Measurements from ENCODE around the gene WDR72. TPM values are rescaled to one million over a fixed set of nuclear protein-coding genes. Genes with fewer than 3 reads are reported as not detected.
"Not testable (repeated sequence)": the region's sequence is repeated elsewhere in the genome, so short reads cannot be mapped to it uniquely, and the experiment has no call there.

WDR72 gene
- total RNA-seq, 2 donors from 2014 or later, result not detected

DNA sequence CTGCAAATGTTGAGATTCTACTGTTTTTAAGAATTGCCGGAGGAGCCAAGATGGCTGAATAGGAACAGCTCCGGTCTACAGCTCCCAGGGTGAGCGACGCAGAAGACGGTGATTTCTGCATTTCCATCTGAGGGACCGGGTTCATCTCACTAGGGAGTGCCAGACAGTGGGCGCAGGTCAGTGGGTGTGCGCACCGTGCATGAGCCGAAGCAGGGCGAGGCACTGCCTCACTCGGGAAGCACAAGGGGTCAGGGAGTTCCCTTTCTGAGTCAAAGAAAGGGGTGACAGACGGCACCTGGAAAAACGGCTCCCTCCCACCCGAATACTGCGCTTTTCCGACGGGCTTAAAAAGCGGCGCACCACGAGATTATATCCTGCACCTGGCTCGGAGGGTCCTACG lies 75.3 kb downstream of the WDR72 start:
- not testable (repeated sequence) for H3K4me1 Mint-ChIP-seq (ENCODE audit: low read depth); H3K9me3 Mint-ChIP-seq; ATAC-seq (replicated peaks in 1 of 2); H3K4me3 Mint-ChIP-seq; H3K36me3 Mint-ChIP-seq (ENCODE audit: insufficient read depth in 2 of 2); H3K27ac Mint-ChIP-seq; DNase-seq; H3K27me3 Mint-ChIP-seq (ENCODE audit: low read depth)

DNA sequence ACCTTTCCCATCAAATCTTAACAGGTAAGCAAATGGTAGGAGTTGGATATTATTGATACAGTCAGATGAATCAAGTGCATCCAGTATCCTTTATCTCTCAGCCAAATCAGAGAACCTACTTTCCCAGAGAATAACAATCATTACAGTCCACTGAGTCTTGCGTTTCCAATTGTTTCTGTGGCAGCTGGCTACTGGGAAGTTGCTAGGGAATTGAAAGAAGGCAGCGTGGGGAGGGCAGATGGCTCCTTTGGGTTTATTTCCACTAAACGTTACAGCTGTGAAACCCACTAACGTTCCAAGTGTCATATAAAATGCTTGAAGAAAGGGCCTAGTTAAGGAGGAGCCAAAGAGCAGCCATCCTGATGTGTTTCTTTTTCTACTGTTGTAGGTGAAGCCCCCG lies 78.4 kb downstream of the WDR72 start:
- H3K9me3 Mint-ChIP-seq, result peaks cover 2% of the 10 kb centered on the region in 2 donors
- DNase-seq, result no peak
- no peaks in the 10 kb centered on the region for H3K27me3 Mint-ChIP-seq (ENCODE audit: low read depth)
- ATAC-seq (replicated peaks in 1 of 2), result no peak
- H3K4me1 Mint-ChIP-seq (ENCODE audit: low read depth), result no peaks in the 10 kb centered on the region
- H3K36me3 Mint-ChIP-seq (ENCODE audit: insufficient read depth in 2 of 2), result no peaks in the 10 kb centered on the region
- H3K27ac Mint-ChIP-seq, result no peak overlapping the region
- H3K4me3 Mint-ChIP-seq, result no peak overlapping the region

DNA sequence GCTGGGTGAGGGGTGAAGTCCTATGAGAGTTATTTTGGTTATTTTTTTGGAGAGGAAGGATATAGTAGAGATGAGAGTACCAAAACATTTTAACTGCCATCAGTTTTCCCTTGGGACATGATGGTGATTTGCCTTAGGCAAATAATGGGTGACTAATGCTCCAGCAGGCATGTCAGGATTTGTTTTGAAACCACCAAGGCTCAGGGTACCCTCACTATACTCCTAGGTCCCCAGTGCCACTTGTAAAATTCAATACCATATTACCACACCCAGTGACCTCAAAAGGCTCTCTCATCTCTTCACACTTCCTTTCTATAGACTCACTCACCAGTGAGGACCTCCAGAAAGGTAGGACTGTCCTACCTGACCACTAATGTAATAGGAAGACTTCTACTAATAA lies 83.6 kb downstream of the WDR72 start:
- DNase-seq (no peak), ATAC-seq (replicated peaks in 1 of 2) (no peak)
- Mint-ChIP-seq H3K27ac (no peak overlapping the region), H3K27me3 (ENCODE audit: low read depth) (no peaks in the 10 kb centered on the region), H3K36me3 (ENCODE audit: insufficient read depth in 2 of 2) (no peaks in the 10 kb centered on the region), H3K4me3 (no peak overlapping the region), H3K4me1 (ENCODE audit: low read depth) (no peaks in the 10 kb centered on the region), H3K9me3 (peaks cover 2% of the 10 kb centered on the region in 2 donors)

DNA sequence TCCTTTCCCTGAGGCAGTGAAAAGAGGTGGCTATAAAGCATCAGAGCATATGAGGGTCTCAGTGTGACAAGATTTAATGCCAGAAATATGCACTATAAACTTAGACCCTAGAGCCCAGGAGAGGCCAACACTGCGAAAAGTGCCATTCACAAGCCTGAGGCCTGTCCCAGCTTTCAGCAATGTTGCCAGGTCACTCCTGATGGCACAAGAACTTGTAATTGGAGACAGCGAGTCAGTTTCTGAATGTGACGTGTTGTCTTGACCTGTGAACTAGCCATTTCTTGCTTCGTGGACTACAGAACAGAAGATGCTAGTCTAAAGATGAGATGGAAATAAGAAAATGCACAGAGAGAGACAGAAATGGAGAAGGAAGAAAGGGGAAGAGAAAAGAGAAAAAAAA lies 87.9 kb downstream of the WDR72 start:
- DNase-seq (no peak), ATAC-seq (replicated peaks in 1 of 2) (no peak)
- H3K36me3 Mint-ChIP-seq (ENCODE audit: insufficient read depth in 2 of 2), result no peaks in the 10 kb centered on the region
- no peak overlapping the region for H3K4me3 Mint-ChIP-seq
- H3K9me3 Mint-ChIP-seq, result no peaks in the 10 kb centered on the region
- H3K27me3 Mint-ChIP-seq (ENCODE audit: low read depth), result no peaks in the 10 kb centered on the region
- H3K27ac Mint-ChIP-seq, result no peak overlapping the region
- no peaks in the 10 kb centered on the region for H3K4me1 Mint-ChIP-seq (ENCODE audit: low read depth)

DNA sequence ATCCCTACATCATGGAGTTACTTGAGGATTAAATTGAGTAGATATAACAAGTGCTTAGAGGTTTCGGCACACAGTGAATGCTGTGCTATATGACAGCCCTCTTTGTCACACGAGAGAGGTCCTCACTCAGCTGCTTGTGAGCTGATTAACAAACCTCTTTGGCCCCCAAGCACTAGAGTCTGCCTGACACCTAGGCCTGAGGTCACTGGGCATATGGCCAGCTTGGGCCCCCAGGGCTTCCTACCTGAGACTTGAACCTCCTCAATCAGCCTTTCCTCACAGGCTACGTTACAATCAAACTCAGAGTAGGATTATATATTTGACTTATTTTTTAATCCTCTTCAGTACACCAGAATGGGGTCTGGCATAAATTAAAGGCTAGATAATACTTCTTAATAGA lies 88.8 kb downstream of the WDR72 start:
- H3K4me3 Mint-ChIP-seq, result no peak overlapping the region
- H3K4me1 Mint-ChIP-seq (ENCODE audit: low read depth), result no peaks in the 10 kb centered on the region
- H3K9me3 Mint-ChIP-seq, result no peaks in the 10 kb centered on the region
- DNase-seq, result no peak
- no peaks in the 10 kb centered on the region for H3K36me3 Mint-ChIP-seq (ENCODE audit: insufficient read depth in 2 of 2)
- no peak overlapping the region for H3K27ac Mint-ChIP-seq
- no peak for ATAC-seq (replicated peaks in 1 of 2)
- H3K27me3 Mint-ChIP-seq (ENCODE audit: low read depth), result no peaks in the 10 kb centered on the region

DNA sequence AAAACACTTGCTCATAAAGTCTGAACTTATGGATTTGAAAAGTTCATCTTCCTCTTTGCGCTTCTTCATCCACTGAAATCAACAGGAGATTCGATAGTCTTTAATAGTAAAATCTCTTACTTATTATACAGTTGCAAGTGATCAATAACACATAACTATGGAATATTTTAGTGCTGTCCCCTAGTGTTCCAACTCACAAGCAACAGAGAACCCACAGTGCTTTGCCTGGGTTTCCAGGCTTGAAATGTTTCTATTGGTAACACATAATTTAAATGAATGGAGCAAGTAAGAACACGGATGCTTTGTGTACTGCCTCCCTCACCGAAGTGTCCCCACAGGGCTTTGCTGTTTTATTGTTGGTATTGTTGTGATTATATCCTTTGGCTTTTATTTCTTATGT lies 93.5 kb downstream of the WDR72 start:
- Mint-ChIP-seq H3K4me1 (ENCODE audit: low read depth) (no peaks in the 10 kb centered on the region), H3K27ac (no peak overlapping the region), H3K9me3 (no peaks in the 10 kb centered on the region), H3K4me3 (no peak overlapping the region), H3K36me3 (ENCODE audit: insufficient read depth in 2 of 2) (no peaks in the 10 kb centered on the region), H3K27me3 (ENCODE audit: low read depth) (no peaks in the 10 kb centered on the region)
- no peak for DNase-seq
- ATAC-seq (replicated peaks in 1 of 2), result no peak

DNA sequence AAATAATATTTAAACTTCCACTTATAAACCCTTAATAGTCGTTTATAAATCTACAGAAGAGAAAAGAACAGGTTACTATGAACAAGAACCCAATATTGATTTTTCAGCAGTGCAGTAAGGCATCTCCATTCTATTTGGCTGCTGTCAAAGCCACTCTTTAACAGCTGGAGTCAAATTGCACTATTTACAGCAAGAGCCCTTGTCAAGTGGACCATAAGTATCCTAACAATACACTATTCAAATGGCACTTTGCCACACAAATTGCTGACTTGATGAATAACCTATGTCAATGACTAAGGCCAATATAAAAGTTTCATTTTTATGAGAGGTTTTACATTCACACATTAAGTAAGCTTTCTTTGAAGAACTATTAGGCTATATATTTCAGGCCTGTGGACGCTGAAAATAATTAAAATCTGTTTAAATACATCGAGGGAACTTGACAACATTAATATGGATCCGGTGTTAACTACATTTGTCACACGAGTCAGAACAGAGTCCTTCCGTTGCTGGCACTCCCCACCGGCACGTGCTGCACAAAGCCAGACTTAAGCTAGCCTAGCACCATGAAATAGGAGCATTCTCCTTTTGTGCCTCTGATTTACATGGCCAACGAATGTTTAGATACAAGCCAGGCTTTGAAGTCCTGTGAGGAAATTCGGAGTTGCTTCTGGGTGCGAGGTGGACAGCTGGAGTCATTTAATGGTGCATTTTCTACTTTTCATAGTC lies 100.5 kb downstream of the WDR72 start:
- DNase-seq (no peak), ATAC-seq (replicated peaks in 1 of 2) (no peak)
- Mint-ChIP-seq H3K4me1 (ENCODE audit: low read depth) (no peaks in the 10 kb centered on the region), H3K27me3 (ENCODE audit: low read depth) (no peaks in the 10 kb centered on the region), H3K9me3 (no peaks in the 10 kb centered on the region), H3K36me3 (ENCODE audit: insufficient read depth in 2 of 2) (no peaks in the 10 kb centered on the region), H3K4me3 (no peak overlapping the region), H3K27ac (no peak overlapping the region)

DNA sequence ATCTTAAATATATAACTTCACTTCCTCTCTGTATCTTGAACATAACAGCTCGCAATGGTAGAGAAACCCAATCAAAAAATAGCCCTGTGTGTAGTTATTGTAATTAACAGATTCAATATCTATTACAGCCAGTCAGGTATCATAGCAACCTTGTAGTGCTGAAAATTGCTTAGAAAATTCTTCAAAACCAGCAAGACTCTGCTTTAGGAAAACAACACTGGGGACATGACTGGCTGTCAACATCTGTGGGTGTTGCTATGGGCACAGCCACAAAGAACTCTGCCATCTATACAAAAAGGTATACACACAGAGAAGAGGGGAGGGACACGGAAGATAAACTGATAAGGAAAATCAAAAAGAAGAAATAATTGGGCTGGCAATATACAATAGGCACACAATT lies 101.2 kb downstream of the WDR72 start:
- no peaks in the 10 kb centered on the region for H3K27me3 Mint-ChIP-seq (ENCODE audit: low read depth)
- no peak overlapping the region for H3K27ac Mint-ChIP-seq
- no peak for DNase-seq
- H3K9me3 Mint-ChIP-seq, result no peaks in the 10 kb centered on the region
- no peaks in the 10 kb centered on the region for H3K36me3 Mint-ChIP-seq (ENCODE audit: insufficient read depth in 2 of 2)
- ATAC-seq (replicated peaks in 1 of 2), result no peak
- no peak overlapping the region for H3K4me3 Mint-ChIP-seq
- no peaks in the 10 kb centered on the region for H3K4me1 Mint-ChIP-seq (ENCODE audit: low read depth)

DNA sequence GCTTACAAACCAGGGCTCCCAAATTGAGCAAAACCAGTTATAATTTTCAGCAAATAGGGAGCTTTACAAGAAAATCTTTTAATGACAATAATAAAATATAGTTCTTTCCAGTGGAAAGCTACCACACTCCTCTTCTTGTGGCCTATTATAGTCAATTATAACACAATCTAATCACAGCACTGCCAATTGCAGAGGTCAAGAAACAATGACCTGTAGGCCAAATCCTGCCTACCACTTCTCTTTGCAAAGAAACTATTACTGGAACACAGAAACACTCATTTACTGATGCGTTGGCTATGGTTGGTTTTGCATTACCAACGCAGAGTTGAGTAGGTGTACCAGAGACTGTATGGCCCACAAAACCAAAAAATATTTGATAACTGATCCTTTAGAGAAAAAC lies 110.5 kb downstream of the WDR72 start:
- ATAC-seq (replicated peaks in 1 of 2), result no peak
- no peaks in the 10 kb centered on the region for H3K4me1 Mint-ChIP-seq (ENCODE audit: low read depth)
- DNase-seq, result no peak
- H3K27me3 Mint-ChIP-seq (ENCODE audit: low read depth), result no peaks in the 10 kb centered on the region
- no peak overlapping the region for H3K4me3 Mint-ChIP-seq
- H3K36me3 Mint-ChIP-seq (ENCODE audit: insufficient read depth in 2 of 2), result no peaks in the 10 kb centered on the region
- H3K27ac Mint-ChIP-seq, result no peak overlapping the region
- H3K9me3 Mint-ChIP-seq, result peaks cover 0 to 3% of the 10 kb centered on the region in 2 donors

DNA sequence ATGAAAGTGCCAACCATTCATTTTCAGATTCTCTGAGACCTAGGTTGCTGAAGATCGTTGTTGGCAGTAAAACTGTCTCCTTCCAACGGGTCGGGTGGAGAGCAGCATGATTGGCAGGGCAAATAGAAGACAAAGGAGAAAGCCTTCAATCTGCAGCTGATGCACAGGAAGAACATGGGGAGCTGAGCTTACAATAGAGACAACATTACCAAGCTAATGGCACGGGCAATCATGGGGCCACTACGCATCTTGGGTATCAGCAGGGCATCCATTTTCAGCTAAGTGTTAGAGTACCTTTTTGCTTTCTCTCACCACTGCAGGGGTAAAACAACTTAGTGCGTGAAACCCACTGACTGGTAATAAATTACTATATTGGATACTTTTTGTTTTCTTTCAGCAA lies 114.8 kb downstream of the WDR72 start:
- peaks cover under 1 to 4% of the 10 kb centered on the region in 2 donors for H3K9me3 Mint-ChIP-seq
- H3K27me3 Mint-ChIP-seq (ENCODE audit: low read depth), result no peaks in the 10 kb centered on the region
- no peaks in the 10 kb centered on the region for H3K4me1 Mint-ChIP-seq (ENCODE audit: low read depth)

DNA sequence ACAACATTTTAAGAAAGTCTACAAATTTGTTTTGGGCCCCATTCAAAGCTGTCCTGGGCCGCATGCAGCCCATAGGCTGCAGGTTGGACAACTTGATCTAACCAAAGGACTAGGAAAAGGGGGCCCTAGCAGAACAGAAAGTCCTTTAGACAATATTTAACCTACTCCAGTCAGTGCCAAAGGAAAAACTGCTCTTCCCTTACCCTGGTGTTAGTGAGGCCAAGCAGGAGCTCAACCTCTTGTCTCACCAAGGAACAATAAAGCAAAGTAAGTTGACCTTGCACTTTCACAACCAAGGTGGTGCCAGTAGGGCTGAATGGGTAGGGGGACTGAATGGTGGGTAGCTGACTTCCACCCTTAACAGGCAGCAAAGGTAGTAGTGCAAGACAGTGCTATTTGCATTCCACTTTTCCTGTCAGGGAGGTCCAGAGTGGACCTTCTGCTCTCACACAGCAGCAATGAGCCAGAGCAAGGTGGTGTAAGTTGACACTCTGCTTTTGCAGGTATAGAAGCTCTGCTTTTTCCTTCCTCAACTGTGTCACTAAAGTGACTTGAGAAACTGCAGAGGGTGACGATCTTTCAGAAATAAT lies 124.9 kb downstream of the WDR72 start:
- H3K4me3 Mint-ChIP-seq, result no peak overlapping the region
- H3K36me3 Mint-ChIP-seq (ENCODE audit: insufficient read depth in 2 of 2), result peaks cover 0 to 3% of the 10 kb centered on the region in 2 donors
- H3K27me3 Mint-ChIP-seq (ENCODE audit: low read depth), result peaks cover 6% of the 10 kb centered on the region
- H3K4me1 Mint-ChIP-seq (ENCODE audit: low read depth), result no peaks in the 10 kb centered on the region
- H3K27ac Mint-ChIP-seq, result no peak overlapping the region
- no peak for DNase-seq
- H3K9me3 Mint-ChIP-seq, result peaks cover 5 to 8% of the 10 kb centered on the region in 2 donors
- no peak for ATAC-seq (replicated peaks in 1 of 2)

More for the DNA sequence above, 114.8 kb downstream of the WDR72 start:
- DNase-seq, result no peak
- Mint-ChIP-seq H3K4me3 (no peak overlapping the region), H3K27ac (no peak overlapping the region), H3K36me3 (ENCODE audit: insufficient read depth in 2 of 2) (no peaks in the 10 kb centered on the region)
- no peak for ATAC-seq (replicated peaks in 1 of 2)

DNA sequence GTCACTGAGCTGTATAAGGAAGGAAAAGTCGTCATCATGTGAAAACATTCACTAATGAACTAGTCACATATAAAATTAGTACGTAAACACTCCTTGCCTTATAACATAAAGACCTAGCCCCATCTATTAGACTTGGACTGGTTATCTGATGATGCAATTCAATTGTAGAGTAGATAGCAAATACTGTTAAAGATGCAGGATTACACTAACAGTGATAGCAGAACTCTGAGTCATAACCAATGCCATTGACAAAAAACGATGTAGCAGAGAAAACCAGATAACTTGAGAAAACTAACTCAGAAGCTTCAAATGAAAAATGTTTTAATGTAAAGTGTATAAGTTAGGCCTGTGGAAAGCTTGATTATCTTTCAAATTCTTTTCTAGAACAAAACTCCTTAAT lies 132.2 kb downstream of the WDR72 start:
- H3K9me3 Mint-ChIP-seq, result peaks cover 5 to 7% of the 10 kb centered on the region in 2 donors
- no peak overlapping the region for H3K27ac Mint-ChIP-seq
- no peak overlapping the region for H3K4me3 Mint-ChIP-seq
- peaks cover 0 to 3% of the 10 kb centered on the region in 2 donors for H3K36me3 Mint-ChIP-seq (ENCODE audit: insufficient read depth in 2 of 2)
- DNase-seq, result no peak
- ATAC-seq (replicated peaks in 1 of 2), result no peak
- H3K4me1 Mint-ChIP-seq (ENCODE audit: low read depth), result no peaks in the 10 kb centered on the region
- H3K27me3 Mint-ChIP-seq (ENCODE audit: low read depth), result no peaks in the 10 kb centered on the region

DNA sequence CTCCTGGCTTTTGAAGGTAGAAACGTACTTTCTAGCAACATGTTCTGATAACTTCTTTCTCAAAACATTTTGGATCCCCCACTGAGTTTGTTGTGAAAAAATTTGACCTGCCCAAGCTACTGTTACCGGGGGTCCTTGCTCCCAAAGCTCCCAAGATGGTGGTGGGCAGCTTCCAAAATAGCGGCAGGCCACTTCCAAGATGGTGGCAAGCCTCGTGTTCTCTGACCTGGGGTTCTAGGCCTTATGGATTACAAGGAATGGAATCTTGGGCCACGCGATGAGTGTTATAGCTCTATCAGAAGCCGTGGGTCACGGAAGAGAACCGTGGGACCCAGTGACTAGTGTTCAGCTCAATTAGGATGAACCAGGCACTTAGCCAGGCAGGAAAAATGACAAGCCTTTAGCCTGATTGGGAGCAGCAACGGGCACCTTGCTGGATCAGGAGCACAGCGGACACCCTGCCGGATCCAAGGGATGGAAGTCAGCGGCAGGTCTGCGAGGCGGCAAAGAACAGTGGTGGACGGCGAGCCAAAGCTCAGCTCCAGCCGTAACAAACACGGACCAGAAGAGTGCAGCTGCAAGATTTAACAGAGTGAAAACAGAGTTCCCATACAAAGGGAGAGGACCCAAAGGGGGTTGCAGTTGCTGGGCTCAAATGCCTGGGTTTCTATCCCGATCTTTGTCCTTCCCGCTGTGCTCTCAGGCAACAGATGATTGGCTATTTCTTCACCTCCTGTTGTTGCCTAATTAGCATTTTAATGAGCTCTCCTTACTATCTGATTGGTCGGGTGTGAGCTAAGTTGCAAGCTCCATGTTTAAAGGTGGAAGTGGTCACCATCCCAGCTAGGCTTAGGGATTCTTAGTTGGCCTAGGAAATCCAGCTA lies 133.3 kb downstream of the WDR72 start:
- Mint-ChIP-seq H3K4me1 (ENCODE audit: low read depth) (no peaks in the 10 kb centered on the region), H3K9me3 (peaks cover under 1 to 2% of the 10 kb centered on the region in 2 donors), H3K4me3 (no peak overlapping the region), H3K36me3 (ENCODE audit: insufficient read depth in 2 of 2) (no peaks in the 10 kb centered on the region), H3K27ac (no peak overlapping the region), H3K27me3 (ENCODE audit: low read depth) (no peaks in the 10 kb centered on the region)
- DNase-seq (no peak), ATAC-seq (replicated peaks in 1 of 2) (no peak)

Data from activated T-cell treated with anti-CD3 and anti-CD28 coated beads, Interleukin-2, amount 50 U/mL, for 72 hours (primary cell).